Measurements from ENCODE around the gene CCDC188.

Gene CCDC188

DNA sequence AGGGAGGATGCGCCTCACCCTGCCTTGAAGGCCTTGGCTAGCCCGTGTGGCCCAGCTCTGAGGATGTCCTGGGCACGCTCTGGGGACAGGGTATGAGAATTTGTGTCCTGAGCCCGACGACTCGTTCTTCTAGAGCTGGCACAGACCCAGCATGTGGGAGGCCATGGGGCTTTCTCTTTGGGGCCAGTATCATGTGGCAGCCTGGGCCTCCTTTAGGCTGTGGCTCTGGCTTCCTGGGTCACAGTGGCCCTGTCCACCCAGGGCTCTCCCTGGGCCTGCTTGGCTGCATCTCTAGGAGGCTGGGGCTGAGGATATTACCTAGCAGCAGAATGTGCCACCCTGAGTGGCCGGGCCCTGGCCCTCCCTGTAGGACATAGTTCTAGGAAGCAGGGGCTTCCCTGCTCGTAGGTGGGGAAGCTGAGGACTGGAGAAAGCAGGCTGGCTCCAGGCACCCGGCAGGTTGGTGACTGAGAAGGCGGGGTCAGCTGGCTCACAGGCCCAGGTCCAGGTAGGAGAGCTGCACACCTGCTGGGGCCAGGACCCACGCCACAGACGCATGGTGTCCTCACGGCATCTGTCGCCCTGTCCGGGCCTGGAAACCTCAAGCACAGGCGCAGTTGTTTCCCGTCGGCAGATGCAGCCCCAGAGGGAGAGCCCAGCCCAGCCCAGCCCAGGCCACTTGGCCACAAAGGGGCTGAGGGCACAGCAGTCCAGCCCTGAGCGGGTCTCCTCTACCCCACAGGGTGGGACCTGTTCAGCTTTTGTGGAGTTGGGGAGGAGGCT, 6.8 kb downstream of the CCDC188 start:
- Histone ChIP-seq H3K4me3 (replicated peaks; ENCODE audit: insufficient read depth, low read length) (no peak overlapping the region), H3K27me3 (ENCODE audit: insufficient read depth, poor library complexity, severe bottlenecking) (no peaks in the 10 kb centered on the region), H3K27ac (replicated peaks) (no peak overlapping the region)
- TF ChIP-seq GABPA (IDR thresholded peaks at IDR 0.05; ENCODE audit: low read depth), result no peak
- no peak for TF ChIP-seq POLR2AphosphoS5 (IDR thresholded peaks at IDR 0.05; ENCODE audit: low read depth)
- TF ChIP-seq, protein P1, sequence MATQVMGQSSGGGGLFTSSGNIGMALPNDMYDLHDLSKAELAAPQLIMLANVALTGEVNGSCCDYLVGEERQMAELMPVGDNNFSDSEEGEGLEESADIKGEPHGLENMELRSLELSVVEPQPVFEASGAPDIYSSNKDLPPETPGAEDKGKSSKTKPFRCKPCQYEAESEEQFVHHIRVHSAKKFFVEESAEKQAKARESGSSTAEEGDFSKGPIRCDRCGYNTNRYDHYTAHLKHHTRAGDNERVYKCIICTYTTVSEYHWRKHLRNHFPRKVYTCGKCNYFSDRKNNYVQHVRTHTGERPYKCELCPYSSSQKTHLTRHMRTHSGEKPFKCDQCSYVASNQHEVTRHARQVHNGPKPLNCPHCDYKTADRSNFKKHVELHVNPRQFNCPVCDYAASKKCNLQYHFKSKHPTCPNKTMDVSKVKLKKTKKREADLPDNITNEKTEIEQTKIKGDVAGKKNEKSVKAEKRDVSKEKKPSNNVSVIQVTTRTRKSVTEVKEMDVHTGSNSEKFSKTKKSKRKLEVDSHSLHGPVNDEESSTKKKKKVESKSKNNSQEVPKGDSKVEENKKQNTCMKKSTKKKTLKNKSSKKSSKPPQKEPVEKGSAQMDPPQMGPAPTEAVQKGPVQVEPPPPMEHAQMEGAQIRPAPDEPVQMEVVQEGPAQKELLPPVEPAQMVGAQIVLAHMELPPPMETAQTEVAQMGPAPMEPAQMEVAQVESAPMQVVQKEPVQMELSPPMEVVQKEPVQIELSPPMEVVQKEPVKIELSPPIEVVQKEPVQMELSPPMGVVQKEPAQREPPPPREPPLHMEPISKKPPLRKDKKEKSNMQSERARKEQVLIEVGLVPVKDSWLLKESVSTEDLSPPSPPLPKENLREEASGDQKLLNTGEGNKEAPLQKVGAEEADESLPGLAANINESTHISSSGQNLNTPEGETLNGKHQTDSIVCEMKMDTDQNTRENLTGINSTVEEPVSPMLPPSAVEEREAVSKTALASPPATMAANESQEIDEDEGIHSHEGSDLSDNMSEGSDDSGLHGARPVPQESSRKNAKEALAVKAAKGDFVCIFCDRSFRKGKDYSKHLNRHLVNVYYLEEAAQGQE (IDR thresholded peaks at IDR 0.05; ENCODE audit: insufficient replicate concordance, low read depth), result no peak
- TF ChIP-seq, protein P2, sequence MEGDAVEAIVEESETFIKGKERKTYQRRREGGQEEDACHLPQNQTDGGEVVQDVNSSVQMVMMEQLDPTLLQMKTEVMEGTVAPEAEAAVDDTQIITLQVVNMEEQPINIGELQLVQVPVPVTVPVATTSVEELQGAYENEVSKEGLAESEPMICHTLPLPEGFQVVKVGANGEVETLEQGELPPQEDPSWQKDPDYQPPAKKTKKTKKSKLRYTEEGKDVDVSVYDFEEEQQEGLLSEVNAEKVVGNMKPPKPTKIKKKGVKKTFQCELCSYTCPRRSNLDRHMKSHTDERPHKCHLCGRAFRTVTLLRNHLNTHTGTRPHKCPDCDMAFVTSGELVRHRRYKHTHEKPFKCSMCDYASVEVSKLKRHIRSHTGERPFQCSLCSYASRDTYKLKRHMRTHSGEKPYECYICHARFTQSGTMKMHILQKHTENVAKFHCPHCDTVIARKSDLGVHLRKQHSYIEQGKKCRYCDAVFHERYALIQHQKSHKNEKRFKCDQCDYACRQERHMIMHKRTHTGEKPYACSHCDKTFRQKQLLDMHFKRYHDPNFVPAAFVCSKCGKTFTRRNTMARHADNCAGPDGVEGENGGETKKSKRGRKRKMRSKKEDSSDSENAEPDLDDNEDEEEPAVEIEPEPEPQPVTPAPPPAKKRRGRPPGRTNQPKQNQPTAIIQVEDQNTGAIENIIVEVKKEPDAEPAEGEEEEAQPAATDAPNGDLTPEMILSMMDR (IDR thresholded peaks at IDR 0.05; ENCODE audit: insufficient read depth, low read length), result no peak
- no peak for TF ChIP-seq SPI1 (IDR thresholded peaks at IDR 0.05; ENCODE audit: borderline replicate concordance, low read depth)
- no peak for DNase-seq (ENCODE audit: low read depth in 1 of 2, low spot score in 1 of 2)

- no peak overlapping the region for H3K27ac ChIP-seq (replicated peaks)
- no peak overlapping the region for H3K4me3 ChIP-seq (replicated peaks; ENCODE audit: insufficient read depth, low read length)
- TF ChIP-seq, protein P1 (IDR thresholded peaks at IDR 0.05; ENCODE audit: insufficient replicate concordance, low read depth), result no peak
- no peaks in the 10 kb centered on the region for H3K27me3 ChIP-seq (ENCODE audit: insufficient read depth, poor library complexity, severe bottlenecking)
- DNase-seq (ENCODE audit: low read depth in 1 of 2, low spot score in 1 of 2), result no peak
Observed at GRCh38 chr22:20142711-20143621, 7.9 kb downstream of the CCDC188 start.

DNA sequence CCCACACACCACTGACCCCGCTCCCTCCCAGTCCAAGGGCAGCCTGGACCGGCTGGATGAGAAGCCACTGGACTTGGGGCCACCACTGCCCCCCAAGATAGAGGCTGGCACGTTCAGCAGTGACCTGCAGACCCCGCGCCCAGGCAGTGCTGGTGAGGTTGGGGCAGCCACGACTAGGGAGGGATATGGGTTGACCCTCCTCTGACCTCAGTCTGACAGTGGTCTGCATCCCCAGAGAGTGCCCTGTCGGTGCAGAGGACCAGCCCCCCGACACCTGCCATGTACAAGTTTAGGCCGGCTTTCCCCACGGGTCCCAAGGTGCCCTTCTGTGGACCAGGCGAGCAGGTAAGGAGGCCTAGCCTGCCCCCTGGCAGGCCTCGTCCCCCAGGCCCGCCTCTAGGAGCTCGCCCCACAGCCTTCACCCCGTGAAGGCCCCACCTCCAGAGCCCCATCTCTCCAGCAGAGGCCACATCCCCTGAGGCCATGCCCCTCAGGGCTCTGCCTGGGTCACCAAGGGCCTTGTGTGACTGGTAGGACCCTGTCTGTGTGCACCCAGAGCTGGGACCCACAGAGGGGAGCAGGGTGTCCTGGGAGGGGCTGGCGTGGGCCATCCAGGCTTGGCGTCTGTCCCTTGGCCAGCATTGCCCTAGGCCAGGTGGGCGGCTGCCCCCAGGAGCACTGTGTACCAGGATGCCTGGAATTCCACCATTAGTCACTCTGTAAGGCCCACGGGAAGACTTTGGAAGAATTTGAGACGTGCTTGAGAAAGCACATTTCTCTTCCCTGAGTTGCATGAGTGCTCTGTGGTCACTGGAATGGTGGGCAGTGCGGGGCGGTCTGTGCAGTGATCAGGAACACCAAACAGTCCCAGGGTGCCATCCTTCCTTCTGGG, 9.4 kb downstream of the CCDC188 start:
- no peak for DNase-seq (ENCODE audit: low read depth in 1 of 2, low spot score in 1 of 2)
- TF ChIP-seq, protein P2 (IDR thresholded peaks at IDR 0.05; ENCODE audit: insufficient read depth, low read length), result no peak
- TF ChIP-seq, protein P1 (IDR thresholded peaks at IDR 0.05; ENCODE audit: insufficient replicate concordance, low read depth), result no peak
- TF ChIP-seq SPI1 (IDR thresholded peaks at IDR 0.05; ENCODE audit: borderline replicate concordance, low read depth) (no peak), GABPA (IDR thresholded peaks at IDR 0.05; ENCODE audit: low read depth) (no peak), POLR2AphosphoS5 (IDR thresholded peaks at IDR 0.05; ENCODE audit: low read depth) (no peak)

More for the DNA sequence above, 9.4 kb downstream of the CCDC188 start:
- H3K27me3 ChIP-seq (ENCODE audit: insufficient read depth, poor library complexity, severe bottlenecking), result no peaks in the 10 kb centered on the region
- no peak overlapping the region for H3K27ac ChIP-seq (replicated peaks)
- no peak overlapping the region for H3K4me3 ChIP-seq (replicated peaks; ENCODE audit: insufficient read depth, low read length)
